HG03558 (cell line): ENCODE results near the gene B3GNT7.
"Not testable (repeated sequence)": the region's sequence is repeated elsewhere in the genome, so short reads cannot be mapped to it uniquely, and the experiment has no call there.

Experiments
- ATAC-seq: cut with Tn5 transposase; IDR thresholded peaks from one replicate; pipeline ENCODE4 v1.9.1; 2021; ENCODE audit warnings: moderate number of reproducible peaks; ENCODE audit not compliant: unreplicated experiment; ENCODE audit errors: extremely low read depth

The B3GNT7 gene, protein sequence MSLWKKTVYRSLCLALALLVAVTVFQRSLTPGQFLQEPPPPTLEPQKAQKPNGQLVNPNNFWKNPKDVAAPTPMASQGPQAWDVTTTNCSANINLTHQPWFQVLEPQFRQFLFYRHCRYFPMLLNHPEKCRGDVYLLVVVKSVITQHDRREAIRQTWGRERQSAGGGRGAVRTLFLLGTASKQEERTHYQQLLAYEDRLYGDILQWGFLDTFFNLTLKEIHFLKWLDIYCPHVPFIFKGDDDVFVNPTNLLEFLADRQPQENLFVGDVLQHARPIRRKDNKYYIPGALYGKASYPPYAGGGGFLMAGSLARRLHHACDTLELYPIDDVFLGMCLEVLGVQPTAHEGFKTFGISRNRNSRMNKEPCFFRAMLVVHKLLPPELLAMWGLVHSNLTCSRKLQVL

GRCh38 chr2:231395188-231396057 is at the start of gene B3GNT7:
TSS of gene B3GNT7 (plus strand) at chr2:231395710. CDS start at chr2:231395804, 94 bp downstream.
- ATAC-seq: no peak

DNA sequence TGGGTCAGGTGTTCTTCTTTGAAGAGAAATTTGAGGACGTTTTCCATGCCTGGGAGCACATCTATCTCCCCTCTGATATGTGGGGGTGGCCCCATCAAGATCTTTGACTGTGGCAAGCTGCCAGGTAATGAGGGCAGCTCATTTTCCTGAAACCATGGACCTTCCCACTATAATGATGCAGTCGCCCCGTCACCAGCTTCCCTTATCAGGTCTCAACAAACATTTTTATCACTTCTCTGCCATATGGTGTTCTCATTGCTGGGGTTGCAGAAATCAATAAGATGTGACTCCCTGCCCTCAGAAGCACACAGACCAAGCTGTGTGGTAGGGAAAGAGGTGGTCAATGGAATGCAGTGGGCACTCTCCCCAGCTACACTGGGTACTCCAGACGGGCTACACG is 48.4 kb upstream of the B3GNT7 start:
- ATAC-seq: no peak

GRCh38 chr2:231347638-231348037 is 47.9 kb upstream of the B3GNT7 start:
- no peak for ATAC-seq

GRCh38 chr2:231348173-231348572 is 47.3 kb upstream of the B3GNT7 start:
- no peak for ATAC-seq

DNA sequence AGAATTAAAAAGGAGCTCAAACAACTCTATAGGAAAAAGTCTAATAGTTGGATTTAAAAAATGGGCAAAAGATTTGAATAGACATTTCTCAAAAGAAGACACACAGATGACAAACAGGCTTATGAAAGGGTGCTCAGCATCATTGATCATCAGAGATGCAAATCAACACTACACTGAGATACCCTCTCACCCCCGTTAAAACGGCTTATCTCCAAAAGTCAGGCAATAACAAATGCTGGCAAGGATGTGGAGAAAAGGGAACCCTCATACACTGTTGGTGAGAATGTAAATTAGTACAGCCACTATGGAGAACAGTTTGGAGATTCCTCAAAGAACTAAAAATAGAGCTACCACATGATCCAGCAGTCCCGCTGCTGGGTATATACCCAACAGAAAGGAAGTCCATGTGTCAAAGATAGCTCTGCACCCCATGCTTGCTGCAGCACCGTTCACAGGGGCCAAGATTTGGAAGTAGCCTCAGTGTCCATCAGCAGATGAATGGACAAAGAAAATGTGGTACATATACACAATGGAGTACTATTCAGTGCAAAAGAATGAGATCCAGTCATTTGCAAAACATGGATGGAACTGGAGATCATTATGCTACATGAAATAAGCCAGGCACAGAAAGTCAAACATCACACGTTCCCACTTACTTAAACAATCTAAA is 46.7 kb upstream of the B3GNT7 start:
- ATAC-seq: no peak

DNA sequence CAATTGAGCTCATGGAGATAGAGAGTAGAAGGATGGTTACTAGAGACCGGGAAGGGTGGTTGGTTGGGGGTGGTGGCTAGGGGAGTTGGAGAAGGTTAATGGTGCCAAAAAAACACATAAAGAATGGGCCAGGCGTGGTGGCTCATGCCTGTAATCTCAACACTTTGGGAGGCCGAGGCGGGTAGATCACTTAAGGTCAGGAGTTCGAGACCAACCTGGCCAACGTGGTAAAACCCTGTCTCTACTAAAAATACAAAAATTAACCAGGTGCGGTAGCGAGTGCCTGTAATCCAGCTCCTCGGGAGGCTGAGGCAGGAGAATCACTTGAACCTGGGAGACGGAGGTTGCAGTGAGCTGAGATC is 46.2 kb upstream of the B3GNT7 start:
- not testable (repeated sequence) for ATAC-seq

DNA sequence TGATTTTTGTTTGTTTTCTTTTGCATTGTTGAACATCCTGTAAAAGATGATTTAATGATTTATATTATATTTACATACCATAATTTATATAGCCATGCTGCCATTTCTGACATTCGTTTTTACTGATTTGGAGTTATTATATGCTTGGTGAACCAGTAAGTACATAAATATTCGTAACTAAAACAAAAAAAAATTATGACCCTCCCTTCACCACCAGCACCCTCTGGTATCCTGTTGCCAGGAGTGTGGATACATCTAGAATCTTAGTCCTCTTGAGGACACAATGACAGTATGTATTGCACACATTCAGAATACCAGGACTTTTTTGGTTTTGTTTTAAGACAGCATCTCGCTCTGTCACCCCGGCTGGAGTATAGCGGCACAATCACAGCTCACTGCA is 43.9 kb upstream of the B3GNT7 start:
- ATAC-seq: no peak

GRCh38 chr2:231353469-231353868 is 42.0 kb upstream of the B3GNT7 start:
- ATAC-seq: no peak

DNA sequence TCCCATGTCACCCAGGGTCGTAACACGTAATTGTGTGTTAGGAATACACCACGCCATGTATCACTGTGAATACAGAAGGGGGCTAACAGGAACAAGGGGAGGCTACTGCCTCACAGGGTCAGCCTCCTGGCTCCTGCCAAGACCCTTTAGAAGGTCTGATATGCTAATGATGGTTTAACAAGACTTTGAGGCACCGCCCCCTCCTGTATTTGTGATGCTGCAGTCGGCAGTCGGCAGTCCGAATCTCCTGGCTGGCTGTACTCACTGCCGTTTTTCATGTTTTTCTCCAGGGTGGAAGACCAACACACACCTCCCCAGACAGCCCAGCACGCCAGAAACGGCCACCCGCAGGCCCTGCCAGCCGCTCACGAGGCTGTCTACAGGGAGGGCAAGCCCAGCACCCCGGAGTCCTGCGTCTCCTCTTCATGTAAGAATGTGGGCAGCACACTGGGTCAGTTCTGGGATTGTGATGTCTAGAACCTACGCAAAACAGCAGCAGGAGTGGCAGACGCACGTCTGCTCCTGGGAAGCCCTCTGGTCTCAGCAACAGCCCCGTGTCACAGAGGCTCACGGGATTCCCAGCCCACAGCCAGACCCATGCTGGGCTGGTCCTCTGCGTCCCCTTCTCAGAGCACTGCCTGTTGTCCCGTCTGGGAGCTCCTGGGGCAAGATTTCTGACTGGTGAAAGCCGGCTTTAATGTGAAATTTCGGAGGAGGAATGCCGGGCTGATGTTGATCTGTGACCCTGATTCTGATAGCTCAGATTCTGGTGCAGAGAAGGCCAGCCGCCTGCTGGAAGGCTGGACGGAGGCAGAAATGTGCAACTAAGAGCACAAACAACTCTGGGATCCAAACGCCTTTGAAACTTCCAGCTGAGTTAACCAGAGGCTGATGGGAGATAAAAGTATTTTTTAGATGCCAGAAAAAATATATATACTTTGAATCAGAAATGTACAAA is 39.7 kb upstream of the B3GNT7 start:
- no peak for ATAC-seq

DNA sequence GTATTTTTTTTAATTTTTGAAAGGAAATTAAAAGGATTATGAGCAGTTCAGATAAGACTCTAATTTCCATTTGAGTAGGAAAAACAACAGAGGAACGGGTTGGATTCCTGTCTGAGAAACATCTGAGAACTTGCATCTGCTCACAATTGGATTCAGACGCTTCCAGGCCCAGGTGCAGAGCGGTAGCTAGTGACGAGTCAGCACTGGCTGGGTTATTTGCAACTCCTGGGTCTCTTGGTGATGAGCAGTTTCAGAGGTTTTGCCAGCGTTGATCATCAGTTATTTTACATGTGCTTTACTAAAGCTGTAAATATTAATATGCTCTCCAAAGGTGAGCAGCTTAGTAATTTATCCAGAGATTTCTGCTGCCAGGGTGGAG is 39.1 kb upstream of the B3GNT7 start:
- no peak for ATAC-seq

GRCh38 chr2:231357048-231357447 is 38.5 kb upstream of the B3GNT7 start:
- no peak for ATAC-seq

GRCh38 chr2:231357931-231358330 is 37.6 kb upstream of the B3GNT7 start:
- ATAC-seq: no peak

GRCh38 chr2:231359441-231359840 is 36.1 kb upstream of the B3GNT7 start:
- ATAC-seq: no peak

DNA sequence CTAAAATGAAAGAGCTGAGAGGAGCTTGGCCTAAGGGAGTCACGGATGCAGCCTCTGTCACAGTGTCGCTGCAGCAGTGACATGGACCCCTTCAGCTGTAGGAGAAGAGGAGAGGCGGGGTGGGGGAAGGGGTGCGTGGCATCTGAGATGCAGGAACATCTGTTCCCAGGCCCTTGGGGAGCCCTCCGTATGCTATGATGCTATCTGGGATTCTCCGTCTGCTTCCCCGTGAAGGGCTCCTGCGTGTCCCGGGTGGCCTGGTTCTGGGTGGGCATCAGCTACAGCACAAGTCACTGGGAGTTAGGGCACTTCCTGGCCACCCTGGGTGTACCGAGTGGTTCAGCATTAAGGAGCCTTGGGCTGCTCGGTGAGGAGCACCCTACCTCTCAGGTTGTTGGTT is 35.6 kb upstream of the B3GNT7 start:
- ATAC-seq: no peak

GRCh38 chr2:231360401-231360800 is 35.1 kb upstream of the B3GNT7 start:
- no peak for ATAC-seq

DNA sequence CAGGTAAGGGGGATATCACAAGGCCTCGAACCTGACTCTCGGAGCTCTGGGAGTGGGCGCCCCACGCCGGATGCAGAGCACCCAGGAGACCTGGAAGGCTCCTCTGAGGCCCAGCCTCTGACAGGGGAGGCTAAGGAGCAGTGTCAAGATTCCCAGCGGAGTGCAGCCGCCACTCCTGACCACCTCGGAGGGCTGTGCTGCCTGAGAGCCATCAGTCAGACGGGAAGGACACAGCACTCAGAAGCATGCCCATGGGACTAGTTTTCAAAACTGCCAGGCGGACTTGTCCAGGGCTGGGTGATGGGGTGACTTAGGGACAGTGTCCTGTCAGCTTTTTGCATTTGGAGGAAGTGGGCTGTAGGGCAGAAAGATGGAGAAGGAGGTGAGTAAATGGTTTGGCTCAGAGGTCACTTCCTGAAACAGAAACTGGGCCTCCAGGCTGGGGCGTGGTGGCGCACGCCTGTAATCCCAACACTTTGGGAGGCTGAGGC is 34.6 kb upstream of the B3GNT7 start:
- ATAC-seq: no peak

- no peak for ATAC-seq
These were observed 33.6 kb upstream of the B3GNT7 start for GRCh38 chr2:231361701-231362554.

DNA sequence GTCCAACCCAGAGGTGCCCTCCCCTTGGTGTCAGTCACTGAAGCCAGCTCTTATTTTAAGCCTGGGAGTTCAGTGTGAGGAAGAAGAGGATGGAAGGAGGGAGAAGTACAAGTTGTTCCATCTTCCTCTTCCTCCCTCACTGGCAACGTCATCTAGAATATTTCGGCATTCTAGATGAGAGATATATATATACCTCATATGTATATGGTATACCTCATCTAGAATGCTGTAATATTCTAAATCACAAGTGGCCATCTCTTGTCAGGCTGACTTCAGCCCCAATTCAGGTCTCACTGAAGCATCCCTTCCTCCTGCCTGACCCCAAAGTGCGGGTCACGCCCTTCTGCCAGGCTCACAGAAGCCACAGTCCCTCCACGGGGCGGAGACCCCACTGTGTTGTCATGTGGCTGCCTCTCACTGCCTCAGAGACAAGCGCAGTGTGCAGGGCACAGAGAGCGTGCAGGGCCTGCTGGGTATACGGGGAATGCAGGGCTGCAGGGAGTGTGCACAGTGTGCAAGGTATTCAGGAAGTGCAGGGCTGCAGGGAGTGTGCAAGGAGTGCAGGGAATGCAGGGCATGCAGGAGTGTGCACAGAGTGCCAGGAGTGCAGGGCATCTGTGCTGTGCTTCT is 32.8 kb upstream of the B3GNT7 start:
- ATAC-seq: no peak
